ENCODE measurements around the gene RETREG3. TPM values are rescaled to one million over a fixed set of nuclear protein-coding genes. Genes with fewer than 3 reads are reported as not detected.
A peak's percentile ranks its signal among the peaks of the same experiment; 100 is the strongest.

The RETREG3 gene
- total and polyA plus RNA-seq, 9 of the 15 experiments (the other 6 are each of a cell fraction or from before 2014, with no cell fraction given), result 4.1 to 39.0 (median 16.9) TPM

GRCh38 chr17:42577532-42578281 is 31.5 kb downstream of the RETREG3 start, which contains the start of gene PSMC3IP (continued):
- TF ChIP-seq, protein P1, sequence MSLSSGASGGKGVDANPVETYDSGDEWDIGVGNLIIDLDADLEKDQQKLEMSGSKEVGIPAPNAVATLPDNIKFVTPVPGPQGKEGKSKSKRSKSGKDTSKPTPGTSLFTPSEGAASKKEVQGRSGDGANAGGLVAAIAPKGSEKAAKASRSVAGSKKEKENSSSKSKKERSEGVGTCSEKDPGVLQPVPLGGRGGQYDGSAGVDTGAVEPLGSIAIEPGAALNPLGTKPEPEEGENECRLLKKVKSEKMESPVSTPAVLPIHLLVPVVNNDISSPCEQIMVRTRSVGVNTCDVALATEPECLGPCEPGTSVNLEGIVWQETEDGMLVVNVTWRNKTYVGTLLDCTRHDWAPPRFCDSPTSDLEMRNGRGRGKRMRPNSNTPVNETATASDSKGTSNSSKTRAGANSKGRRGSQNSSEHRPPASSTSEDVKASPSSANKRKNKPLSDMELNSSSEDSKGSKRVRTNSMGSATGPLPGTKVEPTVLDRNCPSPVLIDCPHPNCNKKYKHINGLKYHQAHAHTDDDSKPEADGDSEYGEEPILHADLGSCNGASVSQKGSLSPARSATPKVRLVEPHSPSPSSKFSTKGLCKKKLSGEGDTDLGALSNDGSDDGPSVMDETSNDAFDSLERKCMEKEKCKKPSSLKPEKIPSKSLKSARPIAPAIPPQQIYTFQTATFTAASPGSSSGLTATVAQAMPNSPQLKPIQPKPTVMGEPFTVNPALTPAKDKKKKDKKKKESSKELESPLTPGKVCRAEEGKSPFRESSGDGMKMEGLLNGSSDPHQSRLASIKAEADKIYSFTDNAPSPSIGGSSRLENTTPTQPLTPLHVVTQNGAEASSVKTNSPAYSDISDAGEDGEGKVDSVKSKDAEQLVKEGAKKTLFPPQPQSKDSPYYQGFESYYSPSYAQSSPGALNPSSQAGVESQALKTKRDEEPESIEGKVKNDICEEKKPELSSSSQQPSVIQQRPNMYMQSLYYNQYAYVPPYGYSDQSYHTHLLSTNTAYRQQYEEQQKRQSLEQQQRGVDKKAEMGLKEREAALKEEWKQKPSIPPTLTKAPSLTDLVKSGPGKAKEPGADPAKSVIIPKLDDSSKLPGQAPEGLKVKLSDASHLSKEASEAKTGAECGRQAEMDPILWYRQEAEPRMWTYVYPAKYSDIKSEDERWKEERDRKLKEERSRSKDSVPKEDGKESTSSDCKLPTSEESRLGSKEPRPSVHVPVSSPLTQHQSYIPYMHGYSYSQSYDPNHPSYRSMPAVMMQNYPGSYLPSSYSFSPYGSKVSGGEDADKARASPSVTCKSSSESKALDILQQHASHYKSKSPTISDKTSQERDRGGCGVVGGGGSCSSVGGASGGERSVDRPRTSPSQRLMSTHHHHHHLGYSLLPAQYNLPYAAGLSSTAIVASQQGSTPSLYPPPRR (CRISPR knock-in tag; IDR thresholded peaks at IDR 0.05; ENCODE audit: borderline replicate concordance), result no peak
- TF ChIP-seq BRCA1 (IDR thresholded peaks at IDR 0.05), result no peak
- no peak for TF ChIP-seq BRCA1 (CRISPR knock-in tag; IDR thresholded peaks at IDR 0.05)
- TF ChIP-seq HMGN3 (IDR thresholded peaks at IDR 0.05; ENCODE audit: borderline replicate concordance, extremely low read depth, insufficient read length, low read depth, low read length), result peak; percentile 60
- TF ChIP-seq RREB1 (CRISPR knock-in tag; IDR thresholded peaks at IDR 0.05), result no peak
- TF ChIP-seq HNRNPH1 (optimal IDR thresholded peaks at IDR 0.05; ENCODE audit: low read depth, low read length), result no peak
- TF ChIP-seq CAMTA2 (CRISPR knock-in tag; conservative IDR thresholded peaks at IDR 0.05), result no peak
- TF ChIP-seq, protein P2, sequence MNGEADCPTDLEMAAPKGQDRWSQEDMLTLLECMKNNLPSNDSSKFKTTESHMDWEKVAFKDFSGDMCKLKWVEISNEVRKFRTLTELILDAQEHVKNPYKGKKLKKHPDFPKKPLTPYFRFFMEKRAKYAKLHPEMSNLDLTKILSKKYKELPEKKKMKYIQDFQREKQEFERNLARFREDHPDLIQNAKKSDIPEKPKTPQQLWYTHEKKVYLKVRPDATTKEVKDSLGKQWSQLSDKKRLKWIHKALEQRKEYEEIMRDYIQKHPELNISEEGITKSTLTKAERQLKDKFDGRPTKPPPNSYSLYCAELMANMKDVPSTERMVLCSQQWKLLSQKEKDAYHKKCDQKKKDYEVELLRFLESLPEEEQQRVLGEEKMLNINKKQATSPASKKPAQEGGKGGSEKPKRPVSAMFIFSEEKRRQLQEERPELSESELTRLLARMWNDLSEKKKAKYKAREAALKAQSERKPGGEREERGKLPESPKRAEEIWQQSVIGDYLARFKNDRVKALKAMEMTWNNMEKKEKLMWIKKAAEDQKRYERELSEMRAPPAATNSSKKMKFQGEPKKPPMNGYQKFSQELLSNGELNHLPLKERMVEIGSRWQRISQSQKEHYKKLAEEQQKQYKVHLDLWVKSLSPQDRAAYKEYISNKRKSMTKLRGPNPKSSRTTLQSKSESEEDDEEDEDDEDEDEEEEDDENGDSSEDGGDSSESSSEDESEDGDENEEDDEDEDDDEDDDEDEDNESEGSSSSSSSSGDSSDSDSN (IDR thresholded peaks at IDR 0.05; ENCODE audit: borderline replicate concordance in 1 of 2, low read depth in 2 of 2, low read length in 2 of 2), result peak in 1 of 2 experiments; percentile 75; a peak in 2 of 4 replicates
- peak; percentile 78 for TF ChIP-seq TAF9B (IDR thresholded peaks at IDR 0.05; ENCODE audit: partially characterized antibody)
- no peak for TF ChIP-seq FOXA1 (IDR thresholded peaks at IDR 0.05; ENCODE audit: borderline replicate concordance)
- peak; percentile 42 for TF ChIP-seq MEIS2 (IDR thresholded peaks at IDR 0.05; ENCODE audit: partially characterized antibody)
- no peak for TF ChIP-seq DMBX1 (CRISPR knock-in tag; IDR thresholded peaks at IDR 0.05; ENCODE audit: borderline replicate concordance)
- peak; percentile 30; the same call in 1 of the 2 replicates for TF ChIP-seq JUN (IDR thresholded peaks at IDR 0.05; ENCODE audit: borderline replicate concordance, low read depth, low read length)
- no peak for TF ChIP-seq JUN (CRISPR knock-in tag; IDR thresholded peaks at IDR 0.05; ENCODE audit: borderline replicate concordance)
